ENCODE measurements around the gene AXIN1.
"Not testable (repeated sequence)": the region's sequence is repeated elsewhere in the genome, so short reads cannot be mapped to it uniquely, and the experiment has no call there.

The AXIN1 gene

GRCh38 chr16:334164-334832 is 18.2 kb downstream of the AXIN1 start:
- in situ Hi-C loops (cut with MboI; ENCODE audit: low sequenced_read_pairs): not testable (repeated sequence)

GRCh38 chr16:333406-334094 is 19.0 kb downstream of the AXIN1 start:
- in situ Hi-C loops (cut with MboI; ENCODE audit: low sequenced_read_pairs): no loop called here

GRCh38 chr16:331181-331814 is 21.2 kb downstream of the AXIN1 start:
- in situ Hi-C loops (cut with MboI; ENCODE audit: low sequenced_read_pairs): not testable (repeated sequence)

- in situ Hi-C loops (cut with MboI; ENCODE audit: low sequenced_read_pairs): no loop called here
Measured at GRCh38 chr16:330741-331140, 21.8 kb downstream of the AXIN1 start.

GRCh38 chr16:325375-326145 is 27.0 kb downstream of the AXIN1 start:
- in situ Hi-C loops (cut with MboI; ENCODE audit: low sequenced_read_pairs): no loop called here

GRCh38 chr16:324451-325334 is 27.8 kb downstream of the AXIN1 start:
- in situ Hi-C loops (cut with MboI; ENCODE audit: low sequenced_read_pairs): no loop called here

GRCh38 chr16:324201-324450 is 28.4 kb downstream of the AXIN1 start:
- in situ Hi-C loops (cut with MboI; ENCODE audit: low sequenced_read_pairs): no loop called here

GRCh38 chr16:322476-323143 is 29.9 kb downstream of the AXIN1 start:
- in situ Hi-C loops (cut with MboI; ENCODE audit: low sequenced_read_pairs): no loop called here

GRCh38 chr16:321532-321931 is 31.0 kb downstream of the AXIN1 start:
- in situ Hi-C loops (cut with MboI; ENCODE audit: low sequenced_read_pairs): no loop called here

- in situ Hi-C loops (cut with MboI; ENCODE audit: low sequenced_read_pairs): no loop called here
Measured at GRCh38 chr16:320206-320605, 32.3 kb downstream of the AXIN1 start.

GRCh38 chr16:318628-319027 is 33.9 kb downstream of the AXIN1 start:
- in situ Hi-C loops (cut with MboI; ENCODE audit: low sequenced_read_pairs): no loop called here

GRCh38 chr16:317583-317982 is 34.9 kb downstream of the AXIN1 start:
- in situ Hi-C loops (cut with MboI; ENCODE audit: low sequenced_read_pairs): no loop called here

GRCh38 chr16:316741-317464 is 35.6 kb downstream of the AXIN1 start:
- in situ Hi-C loops (cut with MboI; ENCODE audit: low sequenced_read_pairs): no loop called here

- in situ Hi-C loops (cut with MboI; ENCODE audit: low sequenced_read_pairs): no loop called here
Measured at GRCh38 chr16:314795-315299, 37.7 kb downstream of the AXIN1 start.

GRCh38 chr16:314351-314750 is 38.2 kb downstream of the AXIN1 start:
- in situ Hi-C loops (cut with MboI; ENCODE audit: low sequenced_read_pairs): no loop called here

- in situ Hi-C loops (cut with MboI; ENCODE audit: low sequenced_read_pairs): no loop called here
Measured at GRCh38 chr16:311725-312124, 40.8 kb downstream of the AXIN1 start.

- in situ Hi-C loops (cut with MboI; ENCODE audit: low sequenced_read_pairs): no loop called here
Measured at GRCh38 chr16:309476-309875, 43.0 kb downstream of the AXIN1 start.

GRCh38 chr16:307691-308312 is 44.7 kb downstream of the AXIN1 start:
- in situ Hi-C loops (cut with MboI; ENCODE audit: low sequenced_read_pairs): no loop called here

GRCh38 chr16:306911-307370 is 45.6 kb downstream of the AXIN1 start:
- in situ Hi-C loops (cut with MboI; ENCODE audit: low sequenced_read_pairs): no loop called here

All from hTERT RPE-1 (cell line).